SKM-1 (cell line): ENCODE measurements around the gene ZNF81.
"Not testable (repeated sequence)": the region's sequence is repeated elsewhere in the genome, so short reads cannot be mapped to it uniquely, and the experiment has no call there.

Experiments
- DNase-seq: peaks from one replicate; lab custom pipeline; 2025; ENCODE audit not compliant: unreplicated experiment; lab: John Stamatoyannopoulos, UW

ZNF81 gene

GRCh38 chrX:47836164-47837072 is at the start of gene ZNF81:
Gene ZNF81 (plus strand): TSS chrX:47836902. CDS start chrX:47846268, 9,366 bp downstream.
- DNase-seq, result peak; percentile 62

GRCh38 chrX:47796433-47796906 is 40.2 kb upstream of the ZNF81 start:
- DNase-seq, result no peak

GRCh38 chrX:47797084-47797483 is 39.6 kb upstream of the ZNF81 start:
- DNase-seq, result no peak

- DNase-seq, result no peak
Observed at GRCh38 chrX:47798861-47799260, 37.8 kb upstream of the ZNF81 start.

GRCh38 chrX:47802589-47802988 is 34.1 kb upstream of the ZNF81 start:
- no peak for DNase-seq

GRCh38 chrX:47803103-47803502 is 33.6 kb upstream of the ZNF81 start:
- not testable (repeated sequence) for DNase-seq

GRCh38 chrX:47804315-47804714 is 32.4 kb upstream of the ZNF81 start:
- DNase-seq, result no peak

- DNase-seq, result not testable (repeated sequence)
Observed at GRCh38 chrX:47805844-47806243, 30.9 kb upstream of the ZNF81 start.

- not testable (repeated sequence) for DNase-seq
Observed at GRCh38 chrX:47806415-47807271, 30.1 kb upstream of the ZNF81 start.

GRCh38 chrX:47807272-47807538 is 29.5 kb upstream of the ZNF81 start:
- not testable (repeated sequence) for DNase-seq

- no peak for DNase-seq
Observed at GRCh38 chrX:47807548-47807947, 29.2 kb upstream of the ZNF81 start.

GRCh38 chrX:47808904-47809788 is 27.6 kb upstream of the ZNF81 start:
- no peak for DNase-seq

- no peak for DNase-seq
Observed at GRCh38 chrX:47814851-47815250, 21.9 kb upstream of the ZNF81 start.

GRCh38 chrX:47815901-47816845 is 20.5 kb upstream of the ZNF81 start:
- DNase-seq, result no peak

GRCh38 chrX:47817421-47817820 is 19.3 kb upstream of the ZNF81 start:
- DNase-seq, result no peak

GRCh38 chrX:47817897-47818296 is 18.8 kb upstream of the ZNF81 start:
- DNase-seq, result no peak

GRCh38 chrX:47828984-47829383 is 7.7 kb upstream of the ZNF81 start:
- DNase-seq, result no peak

- DNase-seq, result peak; percentile 1
Observed at GRCh38 chrX:47831788-47832187, 4.9 kb upstream of the ZNF81 start.

GRCh38 chrX:47838361-47838760 is 1.7 kb downstream of the ZNF81 start:
- DNase-seq, result no peak

- DNase-seq, result no peak
Observed at GRCh38 chrX:47840111-47840510, 3.4 kb downstream of the ZNF81 start.
